Stimulated activated CD4-positive, alpha-beta T cell treated with anti-CD3 and anti-CD28 coated beads, Interleukin-1b, Interleukin-23, amount 100 ng/mL, for 48 hours (primary cell): ENCODE data around the gene UNC13D.
"Not testable (repeated sequence)": the region's sequence is repeated elsewhere in the genome, so short reads cannot be mapped to it uniquely, and the experiment has no call there.

Experiments
- DNase-seq: peaks from one replicate; pipeline ENCODE4 v3.0.0-alpha.2; 2020

UNC13D gene

GRCh38 chr17:75874323-75875181 lies 30.3 kb upstream of the UNC13D start:
- no peak for DNase-seq

- no peak for DNase-seq
These were observed 29.6 kb upstream of the UNC13D start for GRCh38 chr17:75873587-75874322.

- no peak for DNase-seq
These were observed 28.5 kb upstream of the UNC13D start for GRCh38 chr17:75872434-75873351.

GRCh38 chr17:75870228-75870627 lies 26.0 kb upstream of the UNC13D start:
- DNase-seq = not testable (repeated sequence)

GRCh38 chr17:75869282-75870141 lies 25.3 kb upstream of the UNC13D start:
- DNase-seq = no peak

- DNase-seq = not testable (repeated sequence)
These were observed 24.6 kb upstream of the UNC13D start for GRCh38 chr17:75868730-75869281.

GRCh38 chr17:75865404-75866188 lies 21.4 kb upstream of the UNC13D start:
- not testable (repeated sequence) for DNase-seq

- DNase-seq = not testable (repeated sequence)
These were observed 20.7 kb upstream of the UNC13D start for GRCh38 chr17:75864887-75865286.

- peak; percentile 48 for DNase-seq
These were observed 20.3 kb upstream of the UNC13D start for GRCh38 chr17:75864448-75864871.

GRCh38 chr17:75861927-75862317 lies 17.7 kb upstream of the UNC13D start:
- DNase-seq = no peak

GRCh38 chr17:75859358-75859757 lies 15.2 kb upstream of the UNC13D start:
- DNase-seq = not testable (repeated sequence)

GRCh38 chr17:75856062-75856756 lies 12.0 kb upstream of the UNC13D start:
- no peak for DNase-seq

- DNase-seq = peak; percentile 99
These were observed 11.3 kb upstream of the UNC13D start, which contains the start of gene WBP2 for GRCh38 chr17:75855310-75856061. WBP2 (minus strand) TSS chr17:75855335; CDS start chr17:75855297, 38 bp downstream.

GRCh38 chr17:75854881-75855309 lies 10.7 kb upstream of the UNC13D start:
- DNase-seq = no peak

- DNase-seq = no peak
These were observed 10.0 kb upstream of the UNC13D start for GRCh38 chr17:75854101-75854748.

- DNase-seq = no peak
These were observed 9.2 kb upstream of the UNC13D start for GRCh38 chr17:75853433-75853832.

- DNase-seq = not testable (repeated sequence)
These were observed 7.4 kb upstream of the UNC13D start for GRCh38 chr17:75851693-75851991.

GRCh38 chr17:75850928-75851692 lies 6.9 kb upstream of the UNC13D start:
- no peak for DNase-seq
